Measurements from ENCODE around the gene MEAK7.

GRCh38 chr16:84485255-84486010 lies 19.0 kb downstream of the MEAK7 start:
- no peak for TF ChIP-seq POLR2A (IDR thresholded peaks at IDR 0.05)
- TF ChIP-seq CTCF (IDR thresholded peaks at IDR 0.05): no peak

Data from body of pancreas (tissue), 4 donors.